HCT116 (cell line): Measurements from ENCODE around the gene NPB. TPM values are rescaled to one million over a fixed set of nuclear protein-coding genes. Genes with fewer than 3 reads are reported as not detected.

Experiments used
- ATAC-seq: fragments of 200-7000 bp; cut with Tn5 transposase; 2 replicates; pipeline ENCODE4 v1.9.1; 2020; ENCODE audit warnings: mild to moderate bottlenecking, moderate library complexity
- BruUV-seq: library from RNA; stranded (reverse); fragments of 400-500 nt; replicated peaks from 2 replicates; lab custom pipeline; 2021; lab: Mats Ljungman, UMichigan
- CTCF ChIA-PET: fragments of 300-600 bp; sonication (Branson Sonifier 250); formaldehyde crosslinking; loops from one replicate; lab custom pipeline; 2021; ENCODE audit warnings: antibody characterized with exemption; lab: Charles Lee
- POLR2A ChIA-PET: fragments of 300-600, 350-600 bp; sonication (Branson Sonifier 250); formaldehyde crosslinking; loops from one replicate; lab custom pipeline; 2021; ENCODE audit warnings: antibody characterized with exemption; lab: Charles Lee
- RAD21 ChIA-PET, 2 experiments: fragments of 300-600 bp; sonication (Branson Sonifier 250); formaldehyde crosslinking; loops; one replicate each; lab custom pipeline; 2023; ENCODE audit warnings: low total read pairs in 2 of 2; ENCODE audit not compliant: uncharacterized antibody in 2 of 2, unreplicated experiment in 2 of 2, low non-redundant PET in 1 of 2; lab: Charles Lee
- DNase-seq: peaks from one replicate; pipeline ENCODE4 v3.0.0-alpha.2; 2010; ENCODE audit warnings: low read depth, low spot score
- H2AFZ ChIP-seq: fragments of 200-600 bp; shearing (Covaris generic), sonication (generic); 2 replicates; pipeline ENCODE4 v1.6.1; 2017; ENCODE audit warnings: low read depth, mixed run types, mixed read lengths, antibody characterized with exemption, low read length; ENCODE audit not compliant: poor library complexity, severe bottlenecking
- H3K27ac ChIP-seq: 2 replicates; pipeline ENCODE4 v1.5.1; 2012; ENCODE audit warnings: low read depth, low read length
- H3K27me3 ChIP-seq: fragments of 200-600 bp; sonication (generic); 2 replicates; pipeline ENCODE4 v1.6.1; 2016; ENCODE audit warnings: mixed run types, low read length, mixed read lengths; ENCODE audit not compliant: insufficient read depth
- H3K36me3 ChIP-seq, 2 experiments: fragments of 200-500 bp in 1 of 2; fragments of 200-600 bp in 1 of 2; sonication (Bioruptor generic) in 1 of 2; sonication (generic) in 1 of 2; 2 replicates each; pipeline versions ENCODE4 v1.5.1 to v1.6.1; 2014 to 2016; ENCODE audit warnings: low read length in 2 of 2, inconsistent platforms in 1 of 2, mixed read lengths in 1 of 2, mixed run types in 1 of 2; ENCODE audit not compliant: insufficient read depth in 2 of 2, control insufficient read depth in 1 of 2
- H3K4me1 ChIP-seq, 2 experiments: fragments of 200-600 bp in 1 of 2; sonication (generic) in 1 of 2; 2 replicates each; pipeline versions ENCODE4 v1.5.1 to v1.6.1; 2012 to 2017; ENCODE audit warnings: low read length in 2 of 2, inconsistent platforms in 1 of 2, mild to moderate bottlenecking in 1 of 2, mixed read lengths in 1 of 2, mixed run types in 1 of 2, moderate library complexity in 1 of 2; ENCODE audit not compliant: insufficient read depth in 2 of 2, control insufficient read depth in 1 of 2
- H3K4me2 ChIP-seq: fragments of 200-600 bp; sonication (generic); 2 replicates; pipeline ENCODE4 v1.6.1; 2017; ENCODE audit warnings: mixed run types, low read length, mixed read lengths
- H3K4me3 ChIP-seq, 2 experiments: fragments of 200-600 bp in 1 of 2; sonication (generic) in 1 of 2; replicated peaks in 1 of 2; 2 replicates each; pipeline ENCODE4 v1.5.1; 2011 to 2016; ENCODE audit warnings: low read length in 2 of 2, control low read depth in 1 of 2, low read depth in 1 of 2, mild to moderate bottlenecking in 1 of 2, mixed read lengths in 1 of 2, mixed run types in 1 of 2
- H3K79me2 ChIP-seq: fragments of 200-600 bp; sonication (generic); 2 replicates; pipeline ENCODE4 v1.6.1; 2017; ENCODE audit warnings: mild to moderate bottlenecking, mixed run types, low read length, moderate library complexity, mixed read lengths; ENCODE audit not compliant: insufficient read depth
- H3K9ac ChIP-seq: fragments of 200-600 bp; sonication (generic); 2 replicates; pipeline ENCODE4 v1.6.1; 2016; ENCODE audit warnings: low read length, mixed read lengths
- H3K9me2 ChIP-seq: fragments of 200-600 bp; sonication (generic), shearing (Covaris generic); 2 replicates; pipeline ENCODE4 v1.6.1; 2017; ENCODE audit warnings: mixed run types, mild to moderate bottlenecking, moderate library complexity; ENCODE audit not compliant: insufficient read depth
- H3K9me3 ChIP-seq, 2 experiments: fragments of 200-500 bp in 1 of 2; fragments of 200-600 bp in 1 of 2; sonication (Bioruptor generic) in 1 of 2; sonication (generic) in 1 of 2; 2 replicates each; pipeline ENCODE4 v1.6.1; 2014 to 2017; ENCODE audit warnings: low read length in 2 of 2, mixed read lengths in 2 of 2, inconsistent platforms in 1 of 2, low read depth in 1 of 2, mild to moderate bottlenecking in 1 of 2, mixed run types in 1 of 2, moderate library complexity in 1 of 2; ENCODE audit not compliant: control insufficient read depth in 1 of 2, insufficient read depth in 1 of 2
- H4K20me1 ChIP-seq: fragments of 200-600 bp; sonication (generic), shearing (Covaris generic); 2 replicates; pipeline ENCODE4 v1.6.1; 2017; ENCODE audit warnings: mixed run types, mild to moderate bottlenecking, moderate library complexity; ENCODE audit not compliant: insufficient read depth
- ELF1 ChIP-seq: IDR thresholded peaks from 2 replicates; pipeline ENCODE4 v1.6.1; 2012; ENCODE audit warnings: low read depth, borderline replicate concordance
- EZH2 ChIP-seq: fragments of 200-600 bp; sonication (generic); IDR thresholded peaks from 2 replicates; pipeline ENCODE4 v1.6.1; 2017; ENCODE audit warnings: antibody characterized with exemption, mixed run types
- EZH2phosphoT487 ChIP-seq: fragments of 200-600 bp; IDR thresholded peaks from 2 replicates; pipeline ENCODE4 v1.6.1; 2018; ENCODE audit warnings: antibody characterized with exemption, borderline replicate concordance
- FOSL1 ChIP-seq: IDR thresholded peaks from 2 replicates; pipeline ENCODE4 v1.6.1; 2012; ENCODE audit warnings: low read depth
- JUND ChIP-seq: IDR thresholded peaks from 2 replicates; pipeline ENCODE4 v1.6.1; 2012
- RAD21 ChIP-seq: IDR thresholded peaks from 2 replicates; pipeline ENCODE4 v1.6.1; 2012; ENCODE audit warnings: low read depth, mild to moderate bottlenecking
- SIN3A ChIP-seq: IDR thresholded peaks from 2 replicates; pipeline ENCODE4 v1.6.1; 2012; ENCODE audit warnings: low read depth
- SRF ChIP-seq: IDR thresholded peaks from 2 replicates; pipeline ENCODE4 v1.6.1; 2012; ENCODE audit warnings: low read depth
- ZFX ChIP-seq: fragments of 450-650 bp; IDR thresholded peaks from 2 replicates; pipeline ENCODE4 v1.6.1; 2017
- intact Hi-C: fragments of 100-400 bp; cut with micrococcal nuclease; formaldehyde crosslinking; loops from 2 replicates; pipeline ENCODE4 v1.10.0; 2022
- total RNA-seq: library from RNA; stranded (reverse); gene quantifications from one replicate; pipeline ENCODE4 v1.2.1, GENCODE V29; 2021; ENCODE audit not compliant: unreplicated experiment
- TF ChIP-seq, protein P1 (sequence below): IDR thresholded peaks from 2 replicates; pipeline ENCODE4 v1.6.1; 2012
- TF ChIP-seq, protein P2 (sequence below): IDR thresholded peaks from 2 replicates; pipeline ENCODE4 v1.6.1; 2011; ENCODE audit warnings: mild to moderate bottlenecking, low read length, moderate library complexity; ENCODE audit not compliant: insufficient replicate concordance; ENCODE audit errors: extremely low read depth

The NPB gene
- total RNA-seq, 1 experiment from 2014 or later, result 1.2 TPM

DNA sequence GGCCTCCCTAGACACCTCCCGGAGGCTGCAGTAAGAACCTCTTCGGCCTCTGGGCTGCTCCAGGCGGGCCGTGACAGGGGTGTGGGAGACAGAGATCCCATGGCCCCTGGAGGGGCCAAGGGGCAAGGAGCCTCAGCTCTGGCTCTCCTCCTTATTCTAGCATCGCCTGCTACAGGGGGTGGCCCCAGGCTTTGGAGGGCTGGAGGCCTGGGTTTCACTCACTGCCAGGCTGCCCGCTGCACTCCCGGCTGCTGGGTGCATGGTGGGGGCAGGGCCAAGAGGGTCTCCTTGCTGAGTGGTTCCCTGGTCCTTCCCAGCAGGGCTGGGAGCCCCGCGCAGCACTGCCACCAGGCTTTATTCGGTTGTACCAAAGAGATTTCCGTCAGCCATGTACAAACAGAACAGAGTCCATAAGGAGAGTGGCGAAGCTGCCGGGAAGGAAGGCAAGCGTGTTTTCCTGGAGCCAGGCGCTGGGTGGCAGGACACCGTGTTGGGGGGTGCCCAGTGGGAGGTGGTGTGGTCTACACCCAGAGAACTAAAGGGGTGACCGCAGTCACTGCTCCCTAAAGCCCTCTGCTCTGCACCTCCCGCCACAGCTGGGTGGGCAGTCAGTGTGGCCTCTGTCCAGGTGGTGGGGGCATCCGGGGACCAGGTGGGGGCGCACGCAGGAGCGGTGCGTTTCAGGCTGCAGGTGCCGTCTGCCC, 2.0 kb downstream of the NPB start:
- CTCF ChIA-PET, result no interaction called here
- no TSS peak for BruUV-seq

More for the DNA sequence above, 2.0 kb downstream of the NPB start:
- H3K27ac ChIP-seq, result peak overlapping the region; percentile 0; the same call in 1 of the 2 replicates
- no peak overlapping the region for H3K9ac ChIP-seq
- H3K36me3 ChIP-seq, result peaks cover 0 to 26% of the 10 kb centered on the region in 2 experiments; a peak in 2 of 4 replicates
- H4K20me1 ChIP-seq, result no peaks in the 10 kb centered on the region
- DNase-seq, result no peak
- H2AFZ ChIP-seq, result no peak overlapping the region
- no peaks in the 10 kb centered on the region; the same call in 1 of the 2 replicates for H3K79me2 ChIP-seq
- peaks cover 5 to 25% of the 10 kb centered on the region in 2 experiments for H3K4me1 ChIP-seq
- RAD21 ChIA-PET, result no interaction called here
- TF ChIP-seq FOSL1 (no peak), ELF1 (no peak), JUND (no peak), SRF (no peak), EZH2 (no peak), ZFX (no peak), RAD21 (no peak), EZH2phosphoT487 (no peak), SIN3A (no peak)
- TF ChIP-seq, protein P1, sequence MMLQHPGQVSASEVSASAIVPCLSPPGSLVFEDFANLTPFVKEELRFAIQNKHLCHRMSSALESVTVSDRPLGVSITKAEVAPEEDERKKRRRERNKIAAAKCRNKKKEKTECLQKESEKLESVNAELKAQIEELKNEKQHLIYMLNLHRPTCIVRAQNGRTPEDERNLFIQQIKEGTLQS, result no peak
- TF ChIP-seq, protein P2, sequence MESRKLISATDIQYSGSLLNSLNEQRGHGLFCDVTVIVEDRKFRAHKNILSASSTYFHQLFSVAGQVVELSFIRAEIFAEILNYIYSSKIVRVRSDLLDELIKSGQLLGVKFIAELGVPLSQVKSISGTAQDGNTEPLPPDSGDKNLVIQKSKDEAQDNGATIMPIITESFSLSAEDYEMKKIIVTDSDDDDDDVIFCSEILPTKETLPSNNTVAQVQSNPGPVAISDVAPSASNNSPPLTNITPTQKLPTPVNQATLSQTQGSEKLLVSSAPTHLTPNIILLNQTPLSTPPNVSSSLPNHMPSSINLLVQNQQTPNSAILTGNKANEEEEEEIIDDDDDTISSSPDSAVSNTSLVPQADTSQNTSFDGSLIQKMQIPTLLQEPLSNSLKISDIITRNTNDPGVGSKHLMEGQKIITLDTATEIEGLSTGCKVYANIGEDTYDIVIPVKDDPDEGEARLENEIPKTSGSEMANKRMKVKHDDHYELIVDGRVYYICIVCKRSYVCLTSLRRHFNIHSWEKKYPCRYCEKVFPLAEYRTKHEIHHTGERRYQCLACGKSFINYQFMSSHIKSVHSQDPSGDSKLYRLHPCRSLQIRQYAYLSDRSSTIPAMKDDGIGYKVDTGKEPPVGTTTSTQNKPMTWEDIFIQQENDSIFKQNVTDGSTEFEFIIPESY, result no peak
- intact Hi-C loops, result no loop called here
- POLR2A ChIA-PET, result interaction anchor here (0.6 kb wide), 1 partner anchor 24 kb away, joined by 3 read pairs; no protein-coding TSS in a partner anchor
- no peak for ATAC-seq
- no peaks in the 10 kb centered on the region for H3K27me3 ChIP-seq
- H3K4me3 ChIP-seq, result no peak overlapping the region
- no peak overlapping the region for H3K4me2 ChIP-seq
- H3K9me3 ChIP-seq, result no peaks in the 10 kb centered on the region
- no peaks in the 10 kb centered on the region for H3K9me2 ChIP-seq
